HG03196 (cell line): Measurements from ENCODE around the gene CBLB.

Experiments
- ATAC-seq: cut with Tn5 transposase; IDR thresholded peaks from one replicate; pipeline ENCODE4 v1.9.1; 2021; ENCODE audit not compliant: unreplicated experiment

CBLB gene

GRCh38 chr3:105791919-105792786 lies 76.7 kb downstream of the CBLB start:
- ATAC-seq = no peak

GRCh38 chr3:105791131-105791530 lies 77.7 kb downstream of the CBLB start:
- no peak for ATAC-seq

GRCh38 chr3:105790534-105790933 lies 78.3 kb downstream of the CBLB start:
- ATAC-seq = no peak

GRCh38 chr3:105788593-105788992 lies 80.2 kb downstream of the CBLB start:
- ATAC-seq = no peak

GRCh38 chr3:105787453-105787852 lies 81.4 kb downstream of the CBLB start:
- no peak for ATAC-seq

GRCh38 chr3:105786990-105787389 lies 81.8 kb downstream of the CBLB start:
- ATAC-seq = no peak

GRCh38 chr3:105786241-105786640 lies 82.6 kb downstream of the CBLB start:
- no peak for ATAC-seq

- no peak for ATAC-seq
Measured at GRCh38 chr3:105785803-105786202, 83.0 kb downstream of the CBLB start.

GRCh38 chr3:105783631-105784030 lies 85.2 kb downstream of the CBLB start:
- no peak for ATAC-seq

- ATAC-seq = no peak
Measured at GRCh38 chr3:105781871-105782270, 86.9 kb downstream of the CBLB start.

GRCh38 chr3:105780107-105780506 lies 88.7 kb downstream of the CBLB start:
- no peak for ATAC-seq

GRCh38 chr3:105775368-105775767 lies 93.4 kb downstream of the CBLB start:
- no peak for ATAC-seq

GRCh38 chr3:105774444-105775180 lies 94.2 kb downstream of the CBLB start:
- ATAC-seq = no peak

- ATAC-seq = no peak
Measured at GRCh38 chr3:105773291-105773690, 95.5 kb downstream of the CBLB start.

GRCh38 chr3:105772635-105773034 lies 96.2 kb downstream of the CBLB start:
- ATAC-seq = no peak

GRCh38 chr3:105771392-105771791 lies 97.4 kb downstream of the CBLB start:
- ATAC-seq = no peak

- no peak for ATAC-seq
Measured at GRCh38 chr3:105770410-105770809, 98.4 kb downstream of the CBLB start.

GRCh38 chr3:105767776-105768175 lies 101.0 kb downstream of the CBLB start:
- ATAC-seq = no peak

- ATAC-seq = no peak
Measured at GRCh38 chr3:105767216-105767615, 101.6 kb downstream of the CBLB start.

- no peak for ATAC-seq
Measured at GRCh38 chr3:105765308-105765639, 103.5 kb downstream of the CBLB start.

GRCh38 chr3:105764378-105765307 lies 104.2 kb downstream of the CBLB start:
- no peak for ATAC-seq
